ELR (cell line): ENCODE data around the gene APOC3.
A peak's percentile ranks its signal among the peaks of the same experiment; 100 is the strongest.
"Not testable (repeated sequence)": the region's sequence is repeated elsewhere in the genome, so short reads cannot be mapped to it uniquely, and the experiment has no call there.

ENCODE experiments used
- DNase-seq: peaks from one replicate; pipeline ENCODE4 v3.0.0-alpha.2; 2015; ENCODE audit warnings: low read depth

APOC3 gene

GRCh38 chr11:116830184-116830912, 641 bp downstream of the APOC3 start:
- no peak for DNase-seq

GRCh38 chr11:116831790-116832349, 2.2 kb downstream of the APOC3 start:
- no peak for DNase-seq

GRCh38 chr11:116832350-116833290, 2.9 kb downstream of the APOC3 start:
- no peak for DNase-seq

GRCh38 chr11:116833491-116833815, 3.7 kb downstream of the APOC3 start:
- DNase-seq, result no peak

GRCh38 chr11:116833816-116834534, 4.3 kb downstream of the APOC3 start:
- no peak for DNase-seq

- DNase-seq, result not testable (repeated sequence)
Observed at GRCh38 chr11:116834535-116835041, 4.9 kb downstream of the APOC3 start.

- no peak for DNase-seq
Observed at GRCh38 chr11:116835042-116835772, 5.5 kb downstream of the APOC3 start.

GRCh38 chr11:116835791-116836631, 6.3 kb downstream of the APOC3 start:
- DNase-seq, result peak; percentile 95

- no peak for DNase-seq
Observed at GRCh38 chr11:116836632-116836991, 6.9 kb downstream of the APOC3 start.

GRCh38 chr11:116837231-116838091, 7.8 kb downstream of the APOC3 start, which contains the start of gene APOA1:
Gene APOA1, minus strand, starts transcription at chr11:116837622. Its CDS starts 235 bp downstream, at chr11:116837387.
- DNase-seq, result no peak

- DNase-seq, result no peak
Observed at GRCh38 chr11:116838321-116839084, 8.8 kb downstream of the APOC3 start.

- DNase-seq, result peak; percentile 33
Observed at GRCh38 chr11:116840224-116840745, 10.6 kb downstream of the APOC3 start.

- no peak for DNase-seq
Observed at GRCh38 chr11:116840746-116841296, 11.1 kb downstream of the APOC3 start.

- DNase-seq, result no peak
Observed at GRCh38 chr11:116842117-116842516, 12.4 kb downstream of the APOC3 start.

- no peak for DNase-seq
Observed at GRCh38 chr11:116842909-116843308, 13.2 kb downstream of the APOC3 start.

GRCh38 chr11:116843661-116844060, 14.0 kb downstream of the APOC3 start:
- no peak for DNase-seq

GRCh38 chr11:116844722-116845121, 15.0 kb downstream of the APOC3 start:
- DNase-seq, result no peak

GRCh38 chr11:116847612-116848011, 17.9 kb downstream of the APOC3 start:
- DNase-seq, result no peak
